ENCODE results near the gene ALG2.
A peak's percentile ranks its signal among the peaks of the same experiment; 100 is the strongest.
"Not testable (repeated sequence)": the region's sequence is repeated elsewhere in the genome, so short reads cannot be mapped to it uniquely, and the experiment has no call there.

The ALG2 gene

GRCh38 chr9:99238331-99238730 is 16.6 kb upstream of the ALG2 start:
- H3K4me3 ChIP-seq (replicated peaks; ENCODE audit: low read depth, low read length): no peak overlapping the region
- no peak for TF ChIP-seq CTCF (IDR thresholded peaks at IDR 0.05; ENCODE audit: low read depth, low read length, missing control alignments)
- DNase-seq (ENCODE audit: extremely low read depth, low read depth): no peak

GRCh38 chr9:99237849-99238248 is 16.1 kb upstream of the ALG2 start:
- DNase-seq (ENCODE audit: extremely low read depth, low read depth); H3K4me3 ChIP-seq (replicated peaks; ENCODE audit: low read depth, low read length): not testable (repeated sequence)

GRCh38 chr9:99237356-99237755 is 15.6 kb upstream of the ALG2 start:
- no peak overlapping the region for H3K4me3 ChIP-seq (replicated peaks; ENCODE audit: low read depth, low read length)
- no peak for DNase-seq (ENCODE audit: extremely low read depth, low read depth)
- no peak for TF ChIP-seq CTCF (IDR thresholded peaks at IDR 0.05; ENCODE audit: low read depth, low read length, missing control alignments)

DNA sequence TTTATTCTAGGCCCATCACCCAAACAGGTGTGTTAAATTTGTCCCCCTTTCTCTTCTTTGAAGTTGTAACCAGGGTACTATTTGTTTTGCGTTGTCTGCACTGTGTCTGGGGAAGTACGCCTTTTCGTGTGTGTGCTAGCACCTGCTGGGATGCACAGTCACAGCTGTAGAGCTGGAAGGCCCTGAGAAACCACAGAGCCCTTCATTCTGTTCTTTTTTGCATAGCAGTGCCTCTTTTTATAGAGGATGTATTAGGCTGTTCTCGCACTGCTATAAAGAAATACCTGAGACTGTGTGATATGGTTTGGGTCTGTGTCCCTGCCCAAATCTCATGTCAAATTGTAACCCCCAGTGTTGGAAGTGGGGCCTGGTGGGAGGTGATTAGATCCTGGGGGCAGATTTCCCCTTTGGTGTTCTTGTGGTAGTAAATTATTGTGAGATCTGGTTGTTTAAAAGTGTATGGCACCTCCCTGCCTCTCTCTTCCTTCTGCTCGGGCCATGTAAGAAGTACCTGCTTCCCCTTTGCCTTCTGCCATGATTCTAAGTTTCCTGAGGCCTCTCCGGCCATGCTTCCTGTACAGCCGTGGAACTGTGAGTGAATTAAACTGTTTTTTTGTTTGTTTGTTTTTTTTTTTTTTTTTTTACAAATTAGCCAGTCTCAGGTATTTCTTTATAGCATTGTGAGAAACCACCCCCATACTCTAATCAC is 14.3 kb upstream of the ALG2 start:
- no peak for DNase-seq (ENCODE audit: extremely low read depth, low read depth)
- no peak overlapping the region for H3K4me3 ChIP-seq (replicated peaks; ENCODE audit: low read depth, low read length)
- no peak for TF ChIP-seq CTCF (IDR thresholded peaks at IDR 0.05; ENCODE audit: low read depth, low read length, missing control alignments)

DNA sequence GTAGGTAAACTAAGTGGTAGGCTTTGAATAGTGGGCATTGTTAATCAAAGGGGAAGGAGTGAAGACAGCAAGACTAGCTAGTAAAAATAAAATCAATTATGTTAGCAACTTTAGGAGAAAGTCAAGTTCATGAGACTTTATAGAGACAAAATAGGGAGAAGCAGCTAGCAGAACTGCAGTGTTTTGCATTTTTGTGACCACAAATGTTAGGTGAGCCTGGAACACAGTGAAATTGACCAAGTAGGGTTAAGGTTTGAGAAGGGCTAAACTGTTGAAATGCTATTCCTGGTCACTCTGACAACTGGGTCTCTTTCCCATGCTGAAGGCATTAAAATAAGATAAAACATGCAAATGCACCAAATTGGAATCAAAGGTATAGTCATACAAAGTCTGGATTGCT is 13.3 kb upstream of the ALG2 start:
- TF ChIP-seq CTCF (IDR thresholded peaks at IDR 0.05; ENCODE audit: low read depth, low read length, missing control alignments): no peak
- no peak overlapping the region for H3K4me3 ChIP-seq (replicated peaks; ENCODE audit: low read depth, low read length)
- no peak for DNase-seq (ENCODE audit: extremely low read depth, low read depth)

DNA sequence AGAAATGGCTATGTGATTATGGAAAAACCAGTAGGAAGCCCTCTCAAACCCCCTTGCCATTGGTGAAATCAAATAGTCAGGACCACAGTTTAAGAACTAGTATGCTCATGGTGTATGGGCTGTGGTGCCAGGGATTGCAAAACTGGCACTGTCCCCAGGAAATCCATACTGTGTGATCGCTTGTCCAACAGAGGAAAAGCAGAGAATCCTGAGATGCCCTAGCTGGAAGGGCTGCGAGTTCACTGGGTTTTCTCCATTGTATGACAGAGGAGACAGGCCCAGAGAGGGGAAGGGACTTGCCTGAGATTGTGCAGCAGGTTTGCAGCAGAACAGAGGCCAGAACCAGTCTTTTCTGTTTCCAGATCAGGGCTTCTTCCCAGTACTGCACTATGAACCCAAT is 12.9 kb upstream of the ALG2 start:
- no peak for DNase-seq (ENCODE audit: extremely low read depth, low read depth)
- TF ChIP-seq CTCF (IDR thresholded peaks at IDR 0.05; ENCODE audit: low read depth, low read length, missing control alignments): no peak
- no peak overlapping the region for H3K4me3 ChIP-seq (replicated peaks; ENCODE audit: low read depth, low read length)

GRCh38 chr9:99231711-99232110 is 10.0 kb upstream of the ALG2 start:
- no peak overlapping the region for H3K4me3 ChIP-seq (replicated peaks; ENCODE audit: low read depth, low read length)
- no peak for DNase-seq (ENCODE audit: extremely low read depth, low read depth)
- peak; percentile 62 for TF ChIP-seq CTCF (IDR thresholded peaks at IDR 0.05; ENCODE audit: low read depth, low read length, missing control alignments)
